GM19452 (cell line): ENCODE measurements around the gene NAT14.

Experiments used
- ATAC-seq: cut with Tn5 transposase; IDR thresholded peaks from one replicate; pipeline ENCODE4 v1.9.1; 2021; ENCODE audit not compliant: unreplicated experiment

NAT14 gene

DNA sequence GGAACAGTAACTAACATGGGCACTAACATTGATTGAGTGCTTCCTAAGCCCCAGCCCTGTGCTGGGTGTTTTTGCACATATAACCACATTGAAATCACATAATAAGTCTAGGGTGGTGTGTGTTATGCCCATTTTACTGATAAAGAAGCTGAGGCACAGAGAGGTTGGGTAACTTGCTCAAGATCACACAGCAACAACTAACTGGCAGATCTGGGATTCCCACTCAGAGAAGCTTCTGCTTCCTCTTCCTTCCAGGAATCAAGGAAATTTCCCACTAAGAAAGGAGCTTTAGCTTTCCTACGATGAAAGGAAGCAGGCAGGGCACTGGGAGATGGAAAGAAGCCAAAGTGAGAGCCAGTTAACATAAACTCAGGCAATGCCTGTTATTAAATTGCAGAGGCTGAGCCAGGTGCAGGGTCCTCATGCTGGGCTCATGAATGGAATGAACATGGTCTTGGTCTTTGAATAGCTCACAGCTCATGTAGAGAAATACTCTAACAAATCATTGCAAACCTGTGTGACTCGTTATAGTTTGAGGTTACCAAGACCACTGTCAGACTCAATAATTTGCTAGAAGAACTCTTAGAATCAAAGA, 13.4 kb downstream of the NAT14 start:
- no peak for ATAC-seq

DNA sequence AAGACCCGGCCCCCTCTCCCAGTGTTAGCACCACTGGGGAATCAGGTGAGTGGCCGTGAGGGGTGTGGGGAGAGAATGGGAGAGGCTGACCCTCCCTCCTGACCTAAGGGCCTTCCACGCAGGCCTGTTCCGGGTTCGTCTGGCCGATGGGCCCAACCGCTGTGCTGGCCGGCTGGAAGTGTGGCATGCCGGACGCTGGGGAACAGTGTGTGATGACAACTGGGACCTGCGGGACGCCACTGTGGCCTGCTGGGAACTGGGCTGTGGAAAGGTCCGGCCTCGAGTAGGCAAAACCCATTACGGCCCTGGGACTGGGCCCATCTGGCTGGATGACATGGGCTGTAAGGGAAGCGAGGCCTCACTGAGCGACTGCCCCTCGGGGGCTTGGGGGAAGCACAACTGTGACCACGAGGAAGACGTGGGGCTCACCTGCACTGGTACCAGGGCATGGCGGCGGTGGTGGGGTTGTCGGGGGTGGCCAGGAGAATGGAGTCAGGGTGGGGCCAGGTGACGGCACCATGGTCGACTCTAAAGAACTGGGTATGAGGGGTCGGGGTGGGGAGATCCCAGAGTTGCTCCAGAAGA, 15.5 kb downstream of the NAT14 start:
- no peak for ATAC-seq

GRCh38 chr19:55502197-55502952, 17.4 kb downstream of the NAT14 start:
- no peak for ATAC-seq

GRCh38 chr19:55503157-55503501, 18.1 kb downstream of the NAT14 start:
- no peak for ATAC-seq

GRCh38 chr19:55503502-55504251, 18.7 kb downstream of the NAT14 start:
- peak; percentile 95 for ATAC-seq

DNA sequence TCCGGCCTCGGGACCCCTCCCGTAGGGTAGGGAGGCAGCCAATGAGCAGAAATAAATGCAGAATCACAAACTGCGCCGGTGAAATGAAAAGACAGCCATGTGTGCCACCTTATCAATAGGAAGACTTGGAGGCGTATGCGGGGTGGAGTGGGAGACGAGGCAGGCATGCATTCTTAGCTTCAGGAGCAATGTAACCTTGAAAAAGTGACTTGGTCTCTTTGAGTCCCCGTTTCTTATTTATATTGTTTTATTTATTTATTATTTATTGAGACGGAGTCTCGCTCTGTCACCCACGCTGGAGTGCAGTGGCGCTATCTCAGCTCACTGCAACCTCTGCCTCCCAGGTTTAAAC, 19.2 kb downstream of the NAT14 start:
- ATAC-seq, result no peak

DNA sequence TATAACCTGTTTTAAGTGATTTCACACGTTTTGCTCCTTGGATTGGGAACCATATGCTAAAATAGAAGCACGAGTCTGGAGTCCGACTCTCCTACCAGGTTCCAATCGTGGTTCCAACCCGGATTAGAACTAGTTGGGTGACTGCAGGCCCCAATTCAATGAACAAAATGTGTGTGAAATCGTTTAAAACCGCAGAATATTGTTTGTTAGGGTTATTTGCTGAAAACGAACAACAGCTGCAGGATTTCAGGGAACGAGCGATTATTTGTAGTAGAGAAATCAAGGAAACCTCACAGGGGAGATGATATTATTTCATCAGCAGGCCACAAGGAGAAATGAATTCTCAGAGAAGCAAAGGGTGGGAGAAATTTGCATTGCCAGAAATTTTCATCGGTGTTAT, 20.0 kb downstream of the NAT14 start:
- ATAC-seq, result no peak

GRCh38 chr19:55508120-55508519, 23.1 kb downstream of the NAT14 start:
- no peak for ATAC-seq

DNA sequence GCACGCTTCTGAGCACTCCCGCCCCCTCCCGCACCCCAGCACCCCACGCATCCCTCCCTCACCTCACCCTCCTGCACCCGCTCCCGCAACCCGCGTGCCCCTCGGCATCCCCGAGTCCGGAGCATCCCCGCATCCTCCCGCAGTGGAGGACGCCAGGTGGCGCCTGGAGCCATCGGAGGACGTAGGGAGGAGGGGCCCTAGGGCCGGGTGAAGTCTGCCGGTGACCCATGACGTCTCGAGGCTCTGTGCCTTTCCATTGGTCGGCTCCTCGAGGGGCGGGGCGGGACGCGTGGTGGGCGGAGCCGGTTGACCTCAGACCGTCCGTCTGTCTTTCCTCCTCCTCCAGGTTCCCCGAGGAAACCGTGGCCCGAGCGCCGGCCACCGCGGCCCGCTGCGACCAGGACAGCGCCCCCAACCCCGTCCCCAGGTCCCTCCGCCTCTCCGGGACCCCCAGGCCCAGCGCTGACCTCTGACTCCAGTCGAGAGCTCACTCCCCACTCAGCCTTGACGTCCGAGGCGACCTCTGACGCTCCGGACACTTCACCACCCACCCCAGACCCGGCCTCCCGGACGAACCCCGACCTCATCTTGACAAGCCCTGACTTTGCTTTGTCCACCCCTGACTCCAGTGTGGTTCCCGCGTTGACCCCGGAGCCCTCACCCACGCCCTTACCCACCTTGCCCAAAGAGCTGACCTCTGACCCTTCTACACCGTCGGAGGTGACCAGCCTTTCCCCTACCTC, 32.1 kb downstream of the NAT14 start:
- peak; percentile 99 for ATAC-seq

DNA sequence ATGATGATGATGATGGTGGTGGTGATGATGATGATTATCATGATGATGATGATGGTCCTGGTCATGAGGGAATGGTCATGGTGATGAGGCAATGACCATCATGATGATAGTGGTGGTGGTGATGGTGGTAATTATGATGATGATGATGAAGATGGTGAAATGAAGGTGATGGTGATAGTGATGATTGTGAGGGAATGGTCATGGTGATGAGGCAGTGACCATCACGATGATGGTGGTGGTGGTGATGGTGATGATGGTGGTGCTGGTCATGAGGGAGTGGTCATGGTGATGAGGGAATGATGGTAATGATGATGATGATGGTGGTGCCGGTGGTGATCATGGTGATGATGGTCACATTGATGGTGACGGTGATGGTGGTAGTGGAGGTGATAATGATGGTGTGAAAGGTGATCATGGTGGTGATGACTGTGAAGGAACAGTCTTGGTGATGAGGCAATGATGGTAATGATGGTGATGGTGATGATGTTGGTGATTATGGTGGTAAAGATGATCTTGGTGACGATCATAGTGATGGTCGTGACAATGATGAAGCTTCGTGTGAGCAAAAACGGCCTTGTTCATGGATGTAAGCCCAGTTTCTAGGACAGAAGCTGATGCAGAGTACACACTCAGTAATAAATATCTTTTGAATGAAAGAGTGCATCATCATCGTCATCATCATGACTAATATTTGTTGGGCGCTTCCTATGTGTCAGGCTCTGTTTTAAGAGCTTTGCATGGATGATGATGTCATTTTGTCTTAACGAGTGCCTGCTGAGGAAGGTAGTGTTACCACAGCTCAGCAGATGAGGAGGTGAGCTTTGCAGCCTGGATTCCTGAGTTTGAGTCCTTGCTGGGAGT, 34.7 kb downstream of the NAT14 start:
- ATAC-seq, result no peak

DNA sequence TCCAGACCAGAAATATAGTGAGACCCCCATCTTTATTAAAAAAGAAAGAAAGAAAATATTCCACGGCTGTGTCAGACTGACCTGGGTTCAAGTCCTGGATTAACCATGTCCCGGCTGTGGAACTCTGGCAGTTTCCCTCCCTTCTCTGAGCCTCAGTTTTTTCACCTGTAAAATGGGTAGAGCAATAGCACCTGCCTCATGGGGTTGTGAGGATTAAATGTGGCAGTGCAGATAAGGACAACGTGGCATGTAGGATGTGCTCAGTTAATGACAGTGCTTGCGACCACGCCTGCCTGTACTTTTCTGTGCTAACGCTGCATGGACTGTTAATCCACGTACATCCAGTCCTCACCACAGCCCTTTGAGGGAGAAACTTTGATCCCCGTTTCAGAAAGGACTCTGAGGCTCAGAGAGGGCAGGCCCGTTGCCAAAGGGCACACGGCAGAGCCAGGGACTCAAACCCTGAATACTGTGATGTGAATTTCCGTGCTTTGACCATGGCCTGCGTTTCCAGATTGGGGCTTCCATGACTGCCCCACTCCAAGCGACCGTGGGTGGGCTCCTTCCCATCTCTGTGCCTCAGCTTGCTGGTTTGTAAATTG, 35.8 kb downstream of the NAT14 start:
- no peak for ATAC-seq

DNA sequence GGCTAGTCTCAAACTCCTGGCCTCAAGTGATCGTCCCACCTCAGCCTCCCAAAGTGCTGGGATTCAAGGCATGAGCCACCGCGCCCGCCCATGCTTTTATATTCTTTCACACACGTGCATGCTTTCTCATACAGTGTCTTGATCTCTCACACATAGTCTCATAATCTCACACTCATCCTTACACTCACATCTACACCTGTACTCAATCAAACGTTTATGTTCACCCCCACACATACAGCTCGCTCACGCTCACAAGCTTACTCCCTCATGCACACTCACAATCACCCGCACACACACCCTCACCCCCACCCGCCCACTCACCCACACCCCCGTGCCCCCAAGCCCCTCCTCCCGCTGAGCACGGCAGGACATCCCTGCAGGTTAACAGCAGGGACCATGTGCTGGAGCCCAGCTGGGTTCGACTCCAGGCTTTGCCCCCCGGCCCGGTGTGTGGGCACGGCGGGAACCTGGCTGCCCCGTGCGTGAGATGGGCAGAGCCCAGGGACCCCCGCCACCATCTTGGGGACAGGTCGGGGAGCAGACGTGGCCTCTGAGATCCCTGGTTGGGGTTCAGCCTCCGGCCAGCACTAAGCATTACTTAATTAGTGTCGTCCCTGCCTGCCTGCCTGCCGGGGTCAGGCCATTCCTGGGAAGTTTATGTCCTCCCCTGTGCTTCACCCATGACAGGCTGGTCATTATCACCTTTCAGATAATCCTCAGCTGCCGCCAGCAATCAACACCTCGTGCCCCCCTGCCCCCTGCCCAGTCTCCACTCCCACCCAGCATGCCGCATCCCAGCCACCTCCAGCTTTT, 40.5 kb downstream of the NAT14 start:
- ATAC-seq, result no peak

GRCh38 chr19:55526216-55527196, 41.5 kb downstream of the NAT14 start:
- no peak for ATAC-seq

DNA sequence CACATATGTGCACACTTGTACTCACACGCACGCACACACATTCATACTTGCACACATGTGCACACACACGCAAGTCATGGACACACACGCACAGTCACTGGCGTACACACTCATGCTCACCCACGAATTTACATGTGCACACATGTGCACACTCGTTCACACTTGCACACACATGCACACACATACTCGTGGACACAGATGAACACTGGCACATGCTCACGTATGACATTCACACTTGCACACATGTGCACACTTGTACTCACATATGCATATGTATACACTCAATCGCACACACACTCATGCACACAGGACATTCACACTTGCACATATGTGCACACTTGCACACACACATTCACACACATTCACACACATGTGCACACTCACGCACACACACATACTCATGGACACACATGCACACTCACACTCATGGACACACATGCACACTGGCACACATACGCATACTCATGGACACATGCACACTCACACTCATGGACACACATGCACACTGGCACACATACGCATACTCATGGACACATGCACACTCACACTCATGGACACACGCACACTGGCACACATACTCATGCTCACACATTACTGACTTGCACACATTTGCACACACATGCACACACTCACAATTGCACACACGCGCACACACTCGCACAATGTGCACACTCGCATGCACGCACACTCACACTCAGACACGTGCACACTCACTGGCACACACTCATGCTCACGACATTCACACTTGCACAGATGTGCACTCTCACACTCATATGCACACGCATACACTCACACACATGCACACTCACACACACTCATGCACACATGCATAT, 42.4 kb downstream of the NAT14 start:
- no peak for ATAC-seq

- no peak for ATAC-seq
Observed at GRCh38 chr19:55528030-55528803, 43.2 kb downstream of the NAT14 start.

DNA sequence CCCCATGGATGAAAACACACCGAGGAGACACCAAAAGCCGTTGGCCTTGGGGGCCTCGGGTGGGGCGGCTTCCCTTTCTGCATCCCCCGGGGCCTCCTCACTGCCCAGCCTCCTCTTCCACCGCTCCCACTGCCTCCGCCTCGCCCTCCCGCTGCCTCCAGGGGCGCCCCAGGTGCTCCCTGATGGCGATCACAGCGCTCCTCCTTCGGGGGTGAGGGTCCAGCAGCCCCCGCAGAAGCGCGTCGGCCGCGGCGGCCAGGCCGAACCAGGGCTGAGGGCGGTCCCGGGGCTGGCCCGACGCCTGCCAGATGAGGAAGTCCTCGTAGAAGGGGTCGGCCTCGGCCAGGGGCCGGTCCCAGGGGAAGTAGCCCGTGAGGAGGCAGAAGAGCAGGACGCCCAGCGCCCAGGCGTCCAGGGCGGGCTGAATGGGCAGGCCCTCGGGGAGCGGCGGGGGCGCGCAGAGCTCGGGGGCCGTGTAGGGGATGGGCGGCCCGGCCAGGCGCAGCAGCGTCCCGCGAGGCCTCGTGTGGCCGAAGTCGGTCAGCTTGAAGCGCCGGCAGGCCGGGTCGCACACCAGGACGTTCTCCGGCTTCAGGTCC, 44.7 kb downstream of the NAT14 start:
- no peak for ATAC-seq
